ENCODE measurements around the gene PTPRT.

DNA sequence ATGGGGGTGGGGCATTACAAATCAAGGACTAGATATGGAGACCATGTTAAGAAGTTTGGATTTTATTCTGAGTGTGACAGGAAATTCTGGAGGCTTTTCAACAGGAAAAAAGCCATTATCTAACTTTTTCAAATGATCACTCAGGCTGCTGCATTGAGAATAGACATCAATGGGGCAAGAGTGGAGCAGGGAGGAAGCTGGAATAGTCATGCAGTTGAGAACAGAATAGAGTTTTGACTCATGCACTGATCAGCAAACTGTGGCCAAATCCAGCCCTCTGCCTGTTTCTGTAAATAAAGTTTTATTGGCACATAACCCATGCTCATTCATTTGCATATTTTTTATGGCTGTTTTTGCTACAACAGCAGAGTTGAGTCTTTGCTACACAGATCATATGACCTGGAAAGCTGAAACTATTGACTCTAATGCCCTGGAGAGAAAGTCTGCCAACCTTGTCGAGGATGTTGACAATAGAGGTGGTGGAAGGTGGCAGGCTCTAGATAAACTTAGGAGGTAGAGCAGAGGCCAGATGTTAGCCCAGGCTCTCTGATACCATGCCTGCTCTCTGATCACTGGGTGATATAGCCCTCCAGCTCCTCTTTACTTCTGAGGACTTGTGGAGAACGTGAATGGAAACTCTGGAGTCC is 441.8 kb downstream of the PTPRT start:
- TF ChIP-seq ZSCAN20 (CRISPR knock-in tag; IDR thresholded peaks at IDR 0.05) (no peak), JUN (IDR thresholded peaks at IDR 0.05) (no peak), CHD4 (IDR thresholded peaks at IDR 0.05; ENCODE audit: borderline replicate concordance) (no peak)
- TF ChIP-seq, protein P1, sequence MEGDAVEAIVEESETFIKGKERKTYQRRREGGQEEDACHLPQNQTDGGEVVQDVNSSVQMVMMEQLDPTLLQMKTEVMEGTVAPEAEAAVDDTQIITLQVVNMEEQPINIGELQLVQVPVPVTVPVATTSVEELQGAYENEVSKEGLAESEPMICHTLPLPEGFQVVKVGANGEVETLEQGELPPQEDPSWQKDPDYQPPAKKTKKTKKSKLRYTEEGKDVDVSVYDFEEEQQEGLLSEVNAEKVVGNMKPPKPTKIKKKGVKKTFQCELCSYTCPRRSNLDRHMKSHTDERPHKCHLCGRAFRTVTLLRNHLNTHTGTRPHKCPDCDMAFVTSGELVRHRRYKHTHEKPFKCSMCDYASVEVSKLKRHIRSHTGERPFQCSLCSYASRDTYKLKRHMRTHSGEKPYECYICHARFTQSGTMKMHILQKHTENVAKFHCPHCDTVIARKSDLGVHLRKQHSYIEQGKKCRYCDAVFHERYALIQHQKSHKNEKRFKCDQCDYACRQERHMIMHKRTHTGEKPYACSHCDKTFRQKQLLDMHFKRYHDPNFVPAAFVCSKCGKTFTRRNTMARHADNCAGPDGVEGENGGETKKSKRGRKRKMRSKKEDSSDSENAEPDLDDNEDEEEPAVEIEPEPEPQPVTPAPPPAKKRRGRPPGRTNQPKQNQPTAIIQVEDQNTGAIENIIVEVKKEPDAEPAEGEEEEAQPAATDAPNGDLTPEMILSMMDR (IDR thresholded peaks at IDR 0.05): no peak

All from A549 (cell line).